ENCODE data around the gene PAK1IP1. TPM values are rescaled to one million over a fixed set of nuclear protein-coding genes. Genes with fewer than 3 reads are reported as not detected.
"Not testable (repeated sequence)": the region's sequence is repeated elsewhere in the genome, so short reads cannot be mapped to it uniquely, and the experiment has no call there.

Gene PAK1IP1
- total RNA-seq, 6 experiments from 2014 or later, result 3.4 to 9.1 (median 6.5) TPM

DNA sequence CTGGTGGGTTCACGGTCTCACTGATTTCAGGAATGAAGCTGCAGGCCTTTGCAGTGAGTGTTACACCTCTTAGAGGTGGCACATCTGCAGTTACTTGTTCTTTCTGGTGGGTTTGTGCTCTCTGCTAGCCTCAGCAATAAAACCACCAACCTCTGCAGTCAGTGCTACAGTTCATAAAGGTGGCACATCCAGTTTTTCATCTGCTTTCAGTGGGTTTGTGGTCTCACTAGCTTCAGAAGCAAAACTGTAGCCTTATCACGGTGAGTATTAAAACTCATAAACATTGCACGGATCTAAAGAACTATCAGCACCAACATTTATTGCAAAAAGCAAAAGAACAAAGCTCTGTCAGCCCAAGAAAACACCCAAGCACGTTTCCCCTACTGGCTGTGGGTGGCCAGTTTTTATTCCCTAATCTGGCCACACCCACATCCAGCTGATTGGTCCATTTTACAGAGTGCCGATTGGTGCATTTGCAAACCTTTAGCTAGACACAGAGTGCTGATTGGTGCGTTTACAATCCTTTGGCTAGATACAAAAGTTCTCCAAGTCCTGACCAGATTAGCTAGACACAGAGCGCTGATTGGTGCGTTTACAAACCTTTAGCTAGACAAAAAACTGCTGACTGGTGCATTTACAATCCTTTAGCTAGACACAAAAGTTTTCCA, 24.7 kb downstream of the PAK1IP1 start:
- H3K27me3 ChIP-seq, result no peaks in the 10 kb centered on the region
- no peak overlapping the region for H3K27ac ChIP-seq
- 63% methylated on average over 5 of the region's 8 CpGs for WGBS (ENCODE audit: insufficient coverage, low coverage, low lambda C conversion rate, missing lambda C conversion rate)
- peak overlapping the region; percentile 44 to 75 (median 47) for H3K4me3 ChIP-seq
- no peaks in the 10 kb centered on the region for H3K36me3 ChIP-seq
- H3K4me1 ChIP-seq, result peaks cover 0 to 13% (median 0%) of the 10 kb centered on the region in 4 donors
- DNase-seq, result no peak
- TF ChIP-seq, protein P1, sequence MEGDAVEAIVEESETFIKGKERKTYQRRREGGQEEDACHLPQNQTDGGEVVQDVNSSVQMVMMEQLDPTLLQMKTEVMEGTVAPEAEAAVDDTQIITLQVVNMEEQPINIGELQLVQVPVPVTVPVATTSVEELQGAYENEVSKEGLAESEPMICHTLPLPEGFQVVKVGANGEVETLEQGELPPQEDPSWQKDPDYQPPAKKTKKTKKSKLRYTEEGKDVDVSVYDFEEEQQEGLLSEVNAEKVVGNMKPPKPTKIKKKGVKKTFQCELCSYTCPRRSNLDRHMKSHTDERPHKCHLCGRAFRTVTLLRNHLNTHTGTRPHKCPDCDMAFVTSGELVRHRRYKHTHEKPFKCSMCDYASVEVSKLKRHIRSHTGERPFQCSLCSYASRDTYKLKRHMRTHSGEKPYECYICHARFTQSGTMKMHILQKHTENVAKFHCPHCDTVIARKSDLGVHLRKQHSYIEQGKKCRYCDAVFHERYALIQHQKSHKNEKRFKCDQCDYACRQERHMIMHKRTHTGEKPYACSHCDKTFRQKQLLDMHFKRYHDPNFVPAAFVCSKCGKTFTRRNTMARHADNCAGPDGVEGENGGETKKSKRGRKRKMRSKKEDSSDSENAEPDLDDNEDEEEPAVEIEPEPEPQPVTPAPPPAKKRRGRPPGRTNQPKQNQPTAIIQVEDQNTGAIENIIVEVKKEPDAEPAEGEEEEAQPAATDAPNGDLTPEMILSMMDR (IDR thresholded peaks at IDR 0.05), result no peak
- no peak for TF ChIP-seq POLR2A (IDR thresholded peaks at IDR 0.05)
- ATAC-seq, result no peak
- no peaks in the 10 kb centered on the region for H3K9me3 ChIP-seq
- intact Hi-C loops (cut with DNase I), result no loop called here

DNA sequence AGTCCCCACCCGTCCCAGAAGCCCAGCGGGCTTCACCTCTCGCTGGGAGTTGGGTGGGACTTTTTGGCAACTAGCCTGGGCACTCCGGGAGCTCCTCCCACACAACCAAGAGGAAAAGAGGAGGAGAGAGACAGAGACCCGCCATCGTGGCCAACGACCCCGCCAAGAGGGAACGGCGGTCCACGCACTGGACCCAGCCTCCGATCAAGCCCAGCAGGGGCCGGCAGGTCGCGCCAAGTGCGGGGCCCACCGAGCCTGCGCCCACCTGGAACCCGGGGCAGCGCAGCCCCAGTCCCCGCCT, 25.1 kb downstream of the PAK1IP1 start:
- 73% methylated on average over 10 of the region's 21 CpGs for WGBS (ENCODE audit: insufficient coverage, low coverage, low lambda C conversion rate, missing lambda C conversion rate)
- H3K36me3 ChIP-seq, result no peaks in the 10 kb centered on the region
- peak overlapping the region; percentile 9 to 70 (median 33) for H3K27ac ChIP-seq
- H3K27me3 ChIP-seq, result no peaks in the 10 kb centered on the region
- H3K9me3 ChIP-seq, result no peaks in the 10 kb centered on the region
- peak overlapping the region; percentile 44 to 75 (median 47) for H3K4me3 ChIP-seq
- ATAC-seq (no peak), DNase-seq (peak; percentile 25 to 57 (median 53))
- peaks cover 0 to 13% (median 0%) of the 10 kb centered on the region in 4 donors for H3K4me1 ChIP-seq
- TF ChIP-seq, protein P1 (IDR thresholded peaks at IDR 0.05), result no peak
- no peak for TF ChIP-seq POLR2A (IDR thresholded peaks at IDR 0.05)
- intact Hi-C loops (cut with DNase I), result no loop called here

DNA sequence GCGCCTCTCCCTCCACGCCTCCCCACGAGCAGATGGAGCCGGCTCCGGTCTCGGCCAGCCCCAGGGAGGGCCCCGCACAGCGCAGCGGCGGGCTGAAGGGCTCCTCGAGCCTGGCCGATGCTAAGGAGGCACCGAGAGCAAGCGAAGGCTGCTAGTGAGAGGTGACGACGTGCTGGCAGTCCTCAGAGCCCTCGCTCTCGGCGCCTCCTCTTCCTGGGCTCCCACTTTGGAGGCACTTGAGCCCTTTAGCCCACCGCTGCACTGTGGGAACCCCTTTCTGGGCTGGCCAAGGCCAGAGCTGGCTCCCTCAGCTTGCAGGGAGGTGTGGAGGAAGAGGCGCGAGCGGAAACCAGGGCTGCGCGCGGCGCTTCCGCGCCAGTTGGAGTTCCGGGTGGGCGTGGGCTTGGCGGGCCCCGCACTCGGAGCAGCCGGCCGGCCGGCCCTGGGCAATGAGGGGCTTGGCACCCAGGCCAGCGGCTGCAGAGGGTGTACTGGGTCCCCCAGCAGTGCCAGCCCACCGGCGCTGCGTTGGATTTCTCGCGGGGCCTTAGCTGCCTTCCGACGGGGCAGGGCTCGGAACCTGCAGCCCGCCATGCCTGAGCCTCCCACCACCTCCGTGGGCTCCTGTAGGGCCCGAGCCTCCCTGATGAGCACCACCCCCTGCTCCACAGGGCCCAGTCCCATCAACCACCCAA, 25.6 kb downstream of the PAK1IP1 start:
- no CpG with 5 or more reads among the region's 49 CpGs for WGBS (ENCODE audit: insufficient coverage, low coverage, low lambda C conversion rate, missing lambda C conversion rate)
- peak; percentile 38 to 77 (median 57) for DNase-seq
- peak in 1 of 4 donors; percentile 9 for ATAC-seq
- H3K36me3 ChIP-seq, result no peaks in the 10 kb centered on the region
- no peaks in the 10 kb centered on the region for H3K9me3 ChIP-seq
- peak overlapping the region; percentile 9 to 70 (median 33) for H3K27ac ChIP-seq
- intact Hi-C loops (cut with DNase I), result no loop called here
- H3K4me1 ChIP-seq, result peaks cover 0 to 13% (median 0%) of the 10 kb centered on the region in 4 donors
- peak overlapping the region; percentile 44 to 75 (median 47) for H3K4me3 ChIP-seq
- H3K27me3 ChIP-seq, result no peaks in the 10 kb centered on the region
- TF ChIP-seq, protein P1 (IDR thresholded peaks at IDR 0.05), result no peak
- peak; percentile 35 for TF ChIP-seq POLR2A (IDR thresholded peaks at IDR 0.05)

DNA sequence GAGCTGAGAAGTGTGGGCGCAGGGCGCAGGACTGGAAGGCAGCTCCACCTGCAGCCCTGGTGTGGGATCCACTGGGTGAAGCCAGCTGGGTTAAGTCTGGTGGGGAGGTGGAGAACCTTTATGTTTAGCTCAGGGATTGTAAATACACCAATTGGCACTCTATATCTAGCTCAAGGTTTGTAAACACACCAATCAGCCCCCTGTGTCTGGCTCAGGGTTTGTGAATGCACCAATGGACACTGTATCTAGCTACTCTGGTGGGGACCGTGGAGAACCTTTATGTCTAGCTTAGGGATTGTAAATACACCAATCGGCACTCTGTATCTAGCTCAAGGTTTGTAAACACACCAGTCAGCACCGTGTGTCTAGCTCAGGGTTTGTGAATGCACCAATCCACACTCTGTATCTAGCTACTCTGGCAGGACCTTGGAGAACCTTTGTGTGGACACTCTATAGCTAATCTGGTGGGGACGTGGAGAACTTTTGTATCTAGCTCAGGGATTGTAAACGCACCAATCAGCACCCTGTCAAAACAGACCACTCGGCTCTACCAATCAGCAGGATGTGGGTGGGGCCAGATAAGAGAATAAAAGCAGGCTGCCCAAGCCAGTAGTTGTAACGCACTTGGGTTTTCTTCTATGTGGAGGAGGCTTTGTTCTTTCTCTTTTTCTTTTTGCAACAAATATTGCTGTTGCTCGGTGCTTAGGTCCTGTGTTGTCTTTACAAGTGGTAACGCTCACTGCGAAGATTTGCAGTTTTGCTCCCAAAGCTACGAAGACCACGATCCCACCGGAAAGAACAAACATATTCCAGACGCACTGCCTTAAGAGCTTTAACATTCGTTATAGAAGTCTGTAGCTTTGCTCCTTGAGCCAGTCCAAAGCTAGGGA, 26.4 kb downstream of the PAK1IP1 start:
- 87% methylated on average over 14 of the region's 17 CpGs for whole genome bisulfite sequencing (ENCODE audit: insufficient coverage, low coverage, low lambda C conversion rate, missing lambda C conversion rate)
- DNase-seq; ATAC-seq; H3K36me3 ChIP-seq; H3K27me3 ChIP-seq; H3K9me3 ChIP-seq; intact Hi-C loops (cut with DNase I): not testable (repeated sequence)
- Histone ChIP-seq H3K4me3 (peak overlapping the region; percentile 44 to 75 (median 47)), H3K4me1 (peaks cover 0 to 13% (median 0%) of the 10 kb centered on the region in 4 donors), H3K27ac (peak overlapping the region in 1 of 3 donors; percentile 70)

Measured in right lobe of liver (tissue), 6 donors.